GM10847 (cell line): ENCODE measurements around the gene SLC25A21.

Experiments
- POLR2A ChIP-seq: IDR thresholded peaks from 2 replicates; pipeline ENCODE4 v1.6.1; 2011; ENCODE audit not compliant: insufficient read length; ENCODE audit errors: extremely low read depth

The SLC25A21 gene

DNA sequence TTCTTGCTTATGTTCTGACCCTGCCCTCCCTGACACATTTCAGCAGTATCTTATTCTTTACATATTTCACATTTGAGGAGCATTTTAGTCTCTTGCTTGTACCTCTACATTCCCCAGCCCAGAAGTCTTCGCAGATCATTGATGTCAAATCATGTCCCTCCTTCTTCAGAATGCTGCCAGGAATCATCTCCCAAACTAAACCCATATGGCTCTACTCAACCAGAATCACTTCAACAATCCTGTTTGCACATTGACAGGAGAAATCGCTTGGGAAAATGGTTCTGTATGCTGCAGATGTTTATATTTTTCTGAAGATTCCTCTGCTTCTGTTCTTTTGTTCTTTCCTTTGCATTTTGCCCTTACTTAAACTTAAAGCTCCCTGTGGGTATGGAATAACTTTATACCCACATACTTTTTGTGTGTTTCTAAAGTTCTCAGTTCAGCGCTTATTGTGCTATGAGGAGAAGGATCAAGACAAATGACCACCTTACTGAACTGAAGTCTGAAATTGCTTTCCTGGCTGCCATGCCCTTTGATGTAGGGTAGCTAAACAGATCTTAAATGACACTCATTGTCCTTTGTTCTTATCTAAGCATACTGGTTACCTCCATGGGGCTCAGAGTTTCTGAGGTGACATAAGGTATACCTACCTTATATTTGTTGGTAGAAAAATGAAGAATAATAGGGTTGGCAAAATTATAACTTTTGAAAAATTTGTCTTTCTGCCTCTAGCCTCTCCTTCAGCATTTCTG is 134.6 kb downstream of the SLC25A21 start:
- no peak for TF ChIP-seq POLR2A

- TF ChIP-seq POLR2A: no peak
Measured at GRCh38 chr14:37036669-37037341, 135.6 kb downstream of the SLC25A21 start.

GRCh38 chr14:37035401-37035800 is 137.0 kb downstream of the SLC25A21 start:
- no peak for TF ChIP-seq POLR2A

GRCh38 chr14:37034410-37035285 is 137.8 kb downstream of the SLC25A21 start:
- TF ChIP-seq POLR2A: no peak

- TF ChIP-seq POLR2A: no peak
Measured at GRCh38 chr14:37032863-37033262, 139.5 kb downstream of the SLC25A21 start.

DNA sequence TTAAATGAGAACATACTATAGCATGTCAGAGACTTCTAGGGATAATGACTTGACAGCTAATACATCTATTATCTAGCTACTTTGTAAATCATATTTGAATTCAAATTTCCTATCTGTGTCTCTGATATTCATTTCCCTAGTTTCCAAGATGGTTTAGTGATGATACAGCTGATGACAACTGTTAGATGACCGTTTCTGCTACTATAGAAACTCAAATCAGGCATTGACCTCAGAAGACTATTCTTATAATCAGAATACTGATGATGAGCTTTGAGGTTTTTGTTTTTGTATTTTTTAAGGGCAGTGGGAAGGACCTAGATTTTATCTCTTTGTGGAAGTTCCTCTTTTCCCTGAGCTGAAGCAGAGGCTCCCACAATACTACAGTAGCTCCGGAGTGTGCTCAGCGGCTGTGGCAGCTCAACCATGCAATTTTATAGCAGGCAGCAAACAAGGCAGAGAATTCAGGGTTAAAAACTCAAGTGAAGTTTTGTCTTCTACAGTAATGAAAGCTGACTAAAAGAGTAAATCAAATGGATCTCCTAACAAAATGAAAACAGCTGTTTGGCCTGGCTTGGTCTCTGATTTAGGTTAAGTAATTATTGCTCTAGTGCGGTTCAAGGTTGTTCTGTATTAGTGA is 145.1 kb downstream of the SLC25A21 start:
- no peak for TF ChIP-seq POLR2A

DNA sequence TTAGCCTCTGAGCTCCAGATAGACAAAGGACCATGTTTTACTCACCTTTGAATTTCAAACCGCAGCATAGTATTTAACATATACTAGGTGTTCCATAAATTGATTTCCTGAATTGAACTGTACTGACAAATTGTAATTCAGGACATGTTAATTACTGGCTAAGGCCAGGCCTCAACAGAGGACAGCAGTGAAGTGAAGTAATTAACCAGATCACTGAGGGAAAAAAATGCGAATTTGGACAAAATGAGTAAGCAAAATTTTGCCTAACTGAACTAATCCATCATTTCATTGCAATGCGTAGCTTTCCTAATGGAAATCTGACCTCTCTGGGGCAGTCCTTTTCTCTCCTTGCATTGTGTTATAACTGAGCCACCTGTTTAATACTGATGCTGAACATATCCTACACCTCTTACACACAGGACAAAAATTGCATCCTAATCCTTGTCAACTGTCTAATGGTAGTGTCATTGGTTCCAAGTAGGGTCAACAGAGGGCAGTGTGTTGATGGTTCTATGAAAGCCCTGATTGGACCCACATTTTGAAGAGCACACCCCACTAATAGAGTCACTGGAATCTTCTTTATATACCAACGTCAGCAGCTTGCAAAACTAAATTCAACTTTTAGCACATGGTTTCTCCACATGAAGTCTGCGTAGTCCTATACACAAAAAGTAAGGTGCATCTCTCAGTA is 148.4 kb downstream of the SLC25A21 start:
- TF ChIP-seq POLR2A: no peak

DNA sequence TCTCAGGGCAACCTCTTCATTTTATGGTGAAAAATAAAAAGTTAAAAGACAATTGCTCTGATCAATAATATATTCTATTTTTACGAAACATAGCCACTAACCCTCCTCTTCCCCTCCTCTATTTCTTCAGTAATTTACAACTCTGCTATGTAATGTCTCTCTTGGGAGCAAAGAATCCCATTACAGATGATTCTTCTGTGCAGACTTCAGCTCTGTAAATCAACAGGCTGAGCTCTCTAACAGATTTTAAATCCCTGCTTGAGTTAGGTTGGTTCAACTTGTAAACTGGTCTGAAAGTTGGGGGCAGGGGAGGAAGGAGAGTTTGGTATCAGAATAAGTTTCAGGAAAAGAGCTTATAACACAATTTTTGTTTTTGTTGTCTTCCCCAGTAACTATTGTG is 151.0 kb downstream of the SLC25A21 start:
- TF ChIP-seq POLR2A: no peak

- TF ChIP-seq POLR2A: no peak
Measured at GRCh38 chr14:37019488-37019887, 152.9 kb downstream of the SLC25A21 start.

GRCh38 chr14:37018571-37019240 is 153.7 kb downstream of the SLC25A21 start:
- no peak for TF ChIP-seq POLR2A

DNA sequence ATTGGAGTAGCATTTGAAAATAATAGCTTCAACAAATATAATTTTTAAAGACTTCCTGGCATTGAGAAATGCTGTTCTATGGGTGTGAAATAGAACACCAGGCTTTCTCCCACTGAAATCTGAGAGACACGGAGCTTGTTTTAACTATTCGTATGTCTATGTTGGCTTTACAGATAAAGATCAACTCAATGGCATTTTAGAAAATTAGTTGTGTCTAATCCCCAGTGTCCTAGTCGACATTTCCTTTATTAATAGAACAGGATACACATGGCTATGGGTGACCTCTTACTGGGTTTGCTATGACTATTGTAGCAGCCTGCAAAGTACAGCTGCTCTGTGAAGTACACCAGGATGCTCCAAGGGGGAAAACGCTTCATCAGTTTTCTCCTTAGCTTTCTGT is 159.3 kb downstream of the SLC25A21 start:
- TF ChIP-seq POLR2A: no peak

DNA sequence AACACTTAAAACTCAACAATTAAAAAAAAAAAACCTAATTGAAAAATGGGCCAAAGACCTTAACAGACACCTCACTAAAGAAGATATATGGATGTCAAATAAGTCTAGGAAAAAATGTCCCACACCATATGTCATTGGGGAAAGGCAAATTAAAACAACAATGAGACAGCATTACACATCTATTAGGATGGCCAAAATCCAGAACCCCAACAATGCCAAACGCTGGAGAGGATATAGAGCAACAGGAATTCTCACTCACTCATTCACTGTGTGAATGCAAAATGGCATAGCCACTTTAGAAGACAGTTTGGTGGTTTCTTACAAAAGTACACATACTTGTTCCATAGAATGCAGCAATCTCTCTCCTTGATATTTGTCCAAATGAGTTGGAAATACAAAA is 173.7 kb downstream of the SLC25A21 start:
- TF ChIP-seq POLR2A: no peak

DNA sequence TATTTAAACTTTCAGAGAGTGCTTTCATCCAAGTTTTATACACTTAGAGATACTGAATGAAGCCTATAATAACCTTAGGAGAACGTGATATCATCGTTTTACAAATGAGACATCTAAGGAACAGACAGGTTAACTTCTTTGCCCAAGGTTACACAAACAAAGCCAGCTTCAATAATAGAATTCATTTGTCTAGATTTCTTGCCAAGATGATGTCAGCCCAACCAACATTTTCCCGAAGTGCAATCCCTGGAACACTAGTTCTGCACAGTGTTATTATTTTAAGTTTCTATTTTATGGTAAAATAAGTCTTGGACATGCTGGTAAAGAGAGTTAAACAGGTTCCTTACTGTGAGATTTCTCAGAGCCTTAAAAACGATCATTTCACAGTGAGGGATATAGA is 174.6 kb downstream of the SLC25A21 start:
- TF ChIP-seq POLR2A: no peak
